GM10248 (cell line): ENCODE data around the gene SIRT7.

Source experiments
- CTCF ChIA-PET: fragments of 300-600 bp; sonication (Branson Sonifier 250); formaldehyde crosslinking; extraction: SDS; loops from one replicate; lab custom pipeline; 2021; ENCODE audit warnings: antibody characterized with exemption; lab: Yijun Ruan, JAX
- POLR2A ChIA-PET: fragments of 350-650 bp; sonication (Branson Sonifier 250); formaldehyde crosslinking; extraction: SDS; loops from one replicate; lab custom pipeline; 2020; ENCODE audit warnings: antibody characterized with exemption; lab: Yijun Ruan, JAX
- DNase-seq: peaks from one replicate; pipeline ENCODE4 v3.0.0; 2012; ENCODE audit errors: extremely low spot score
- TF ChIP-seq, protein P1 (sequence below): IDR thresholded peaks from 2 replicates; pipeline ENCODE4 v1.5.1; 2012; ENCODE audit warnings: mild to moderate bottlenecking, low read depth; ENCODE audit errors: extremely low read depth, missing control alignments, control extremely low read depth

The SIRT7 gene

DNA sequence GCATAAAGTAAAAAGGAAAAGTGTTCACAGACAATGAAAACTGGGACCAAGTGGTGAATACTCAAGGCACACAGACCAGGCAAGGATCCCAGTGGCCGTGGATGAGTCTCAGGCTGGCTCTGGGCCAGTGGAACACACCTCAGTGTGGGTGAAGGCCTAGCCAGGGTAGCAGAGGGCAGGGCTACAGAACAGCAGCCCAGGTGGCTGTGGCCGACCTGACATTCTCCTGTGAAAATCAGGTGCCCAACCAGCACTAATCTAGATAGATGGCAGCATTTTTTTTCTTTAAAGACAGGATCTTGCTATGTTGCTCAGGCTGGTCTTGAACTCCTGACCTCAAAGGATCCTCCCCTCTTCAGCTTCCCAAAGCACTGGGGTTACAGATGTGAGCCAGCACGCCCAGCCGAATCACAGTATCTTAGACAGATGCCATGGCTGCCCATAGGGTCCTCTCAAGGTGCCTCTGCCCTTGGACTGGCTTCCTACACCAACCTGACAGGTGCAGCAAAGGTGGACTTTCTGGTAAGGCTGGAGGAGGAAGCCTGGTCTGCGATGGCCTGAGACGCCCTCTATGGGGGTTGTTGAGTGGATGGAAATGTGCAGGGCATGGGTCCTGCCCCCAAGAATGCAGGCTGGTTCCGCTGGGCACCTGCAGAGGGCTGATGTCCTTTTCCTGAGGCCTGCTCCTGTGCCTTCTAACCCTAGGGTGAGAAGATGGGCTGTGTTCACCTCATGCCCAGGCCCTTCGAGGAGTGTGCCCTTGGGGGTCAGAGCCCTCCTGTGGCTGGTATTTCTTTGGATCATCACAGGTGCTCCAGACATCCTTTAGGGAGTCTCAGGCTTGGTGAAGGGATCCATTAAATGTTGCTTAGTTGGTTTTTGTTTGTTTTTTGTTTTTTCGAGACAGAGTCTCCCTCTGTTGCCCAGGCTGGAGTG lies 53.9 kb downstream of the SIRT7 start:
- CTCF ChIA-PET, result interaction anchor here (0.9 kb wide), 1 partner anchor 31 kb away, joined by 3 read pairs; the partner anchor contains the start of gene MCRIP1
- DNase-seq, result no peak
- TF ChIP-seq, protein P1, sequence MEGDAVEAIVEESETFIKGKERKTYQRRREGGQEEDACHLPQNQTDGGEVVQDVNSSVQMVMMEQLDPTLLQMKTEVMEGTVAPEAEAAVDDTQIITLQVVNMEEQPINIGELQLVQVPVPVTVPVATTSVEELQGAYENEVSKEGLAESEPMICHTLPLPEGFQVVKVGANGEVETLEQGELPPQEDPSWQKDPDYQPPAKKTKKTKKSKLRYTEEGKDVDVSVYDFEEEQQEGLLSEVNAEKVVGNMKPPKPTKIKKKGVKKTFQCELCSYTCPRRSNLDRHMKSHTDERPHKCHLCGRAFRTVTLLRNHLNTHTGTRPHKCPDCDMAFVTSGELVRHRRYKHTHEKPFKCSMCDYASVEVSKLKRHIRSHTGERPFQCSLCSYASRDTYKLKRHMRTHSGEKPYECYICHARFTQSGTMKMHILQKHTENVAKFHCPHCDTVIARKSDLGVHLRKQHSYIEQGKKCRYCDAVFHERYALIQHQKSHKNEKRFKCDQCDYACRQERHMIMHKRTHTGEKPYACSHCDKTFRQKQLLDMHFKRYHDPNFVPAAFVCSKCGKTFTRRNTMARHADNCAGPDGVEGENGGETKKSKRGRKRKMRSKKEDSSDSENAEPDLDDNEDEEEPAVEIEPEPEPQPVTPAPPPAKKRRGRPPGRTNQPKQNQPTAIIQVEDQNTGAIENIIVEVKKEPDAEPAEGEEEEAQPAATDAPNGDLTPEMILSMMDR, result no peak
- POLR2A ChIA-PET, result no interaction called here

DNA sequence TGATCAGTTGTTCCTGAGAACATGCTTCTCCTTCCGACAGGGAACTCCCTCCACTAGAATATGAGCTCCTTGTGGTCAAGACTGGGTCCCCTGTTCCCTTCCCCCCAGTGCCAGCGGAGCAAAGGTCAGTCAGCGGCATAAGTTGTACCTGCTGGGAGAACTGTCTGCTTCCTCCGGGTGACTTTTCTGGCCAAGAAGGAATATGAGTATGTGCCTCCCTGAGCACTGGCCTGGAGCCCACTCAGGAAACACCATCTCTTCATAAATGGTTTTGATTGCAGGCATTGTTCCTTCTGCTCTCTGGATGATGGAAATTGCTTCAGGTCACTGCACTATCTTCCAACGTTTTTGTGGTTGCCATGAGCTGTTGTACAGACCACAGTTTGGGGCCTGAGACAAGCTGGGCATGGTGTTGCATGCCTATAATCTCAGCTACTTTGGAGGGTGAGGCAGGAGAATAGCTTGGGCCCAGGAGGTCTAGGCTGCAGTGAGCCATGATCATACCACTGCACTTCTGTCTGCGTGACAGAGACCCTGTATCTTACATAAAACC lies 54.8 kb downstream of the SIRT7 start:
- POLR2A ChIA-PET, result interaction anchor here (0.5 kb wide), 1 partner anchor 18 kb away, joined by 5 read pairs; no protein-coding TSS in a partner anchor
- DNase-seq, result no peak
- CTCF ChIA-PET, result interaction anchor here (0.9 kb wide), 1 partner anchor 30 kb away, joined by 3 read pairs; the partner anchor contains the start of gene MCRIP1
- TF ChIP-seq, protein P1, result no peak
